ENCODE results near the gene ID3.

Gene ID3

GRCh38 chr1:23577056-23578004 lies 18.0 kb upstream of the ID3 start:
- Histone ChIP-seq H3K9me3 (ENCODE audit: control extremely low read depth in 1 of 5, control insufficient read depth in 4 of 5, insufficient read depth in 2 of 5, low read depth in 1 of 5, low read length in 4 of 5) (no peaks in the 10 kb centered on the region), H3K27ac (ENCODE audit: insufficient read depth in 1 of 2, low read depth in 1 of 2, low read length in 2 of 2, poor library complexity in 1 of 2, severe bottlenecking in 2 of 2) (peak overlapping the region in 1 of 2 experiments; percentile 20), H3K27me3 (replicated peaks in 2 of 5; ENCODE audit: control insufficient read depth in 4 of 5, insufficient read depth in 5 of 5, low read length in 4 of 5) (peaks cover 0 to 4% (median 2%) of the 10 kb centered on the region in 5 experiments), H3K4me1 (ENCODE audit: control extremely low read depth in 1 of 4, control insufficient read depth in 4 of 4, insufficient read depth in 4 of 4, low read length in 3 of 4) (peaks cover 0 to 4% (median 1%) of the 10 kb centered on the region in 4 experiments), H3K36me3 (ENCODE audit: control insufficient read depth in 4 of 4, insufficient read depth in 4 of 4, low read length in 3 of 4) (no peaks in the 10 kb centered on the region), H3K4me3 (ENCODE audit: control insufficient read depth in 1 of 7, extremely low read depth in 1 of 7, insufficient read depth in 4 of 7, low read depth in 2 of 7, low read length in 6 of 7) (no peak overlapping the region)
- ChIA-PET POLR2A (interaction anchor here (1.2 kb wide), 1 partner anchor 22 kb away, joined by 3 read pairs; no protein-coding TSS in a partner anchor), CTCF (interaction anchor here (1.1 to 1.8 kb wide), 6 partner anchors 8 to 60 kb away, joined by 3 to 5 read pairs (median 4); no protein-coding TSS in a partner anchor)
- no peak for DNase-seq
- whole genome bisulfite sequencing (ENCODE audit: insufficient coverage), result 95% methylated on average over 9 of the region's 11 CpGs

- no peak overlapping the region for H3K4me3 ChIP-seq (ENCODE audit: control insufficient read depth in 1 of 7, extremely low read depth in 1 of 7, insufficient read depth in 4 of 7, low read depth in 2 of 7, low read length in 6 of 7)
- H3K27ac ChIP-seq (ENCODE audit: insufficient read depth in 1 of 2, low read depth in 1 of 2, low read length in 2 of 2, poor library complexity in 1 of 2, severe bottlenecking in 2 of 2), result no peak overlapping the region
- H3K4me1 ChIP-seq (ENCODE audit: control extremely low read depth in 1 of 4, control insufficient read depth in 4 of 4, insufficient read depth in 4 of 4, low read length in 3 of 4), result peaks cover 0 to 4% (median 1%) of the 10 kb centered on the region in 4 experiments
- H3K36me3 ChIP-seq (ENCODE audit: control insufficient read depth in 4 of 4, insufficient read depth in 4 of 4, low read length in 3 of 4), result no peaks in the 10 kb centered on the region
- no peaks in the 10 kb centered on the region for H3K9me3 ChIP-seq (ENCODE audit: control extremely low read depth in 1 of 5, control insufficient read depth in 4 of 5, insufficient read depth in 2 of 5, low read depth in 1 of 5, low read length in 4 of 5)
- no peak for DNase-seq
- ChIA-PET CTCF (interaction anchor here (1.1 to 1.8 kb wide), 5 partner anchors 10 to 61 kb away, joined by 3 to 5 read pairs (median 5); no protein-coding TSS in a partner anchor), POLR2A (interaction anchor here (0.5 to 1.2 kb wide), 2 partner anchors 22 to 54 kb away, joined by 3 read pairs; no protein-coding TSS in a partner anchor)
- WGBS (ENCODE audit: insufficient coverage), result 100% methylated on average over 4 of the region's 7 CpGs
- peaks cover 0 to 4% (median 2%) of the 10 kb centered on the region in 5 experiments for H3K27me3 ChIP-seq (replicated peaks in 2 of 5; ENCODE audit: control insufficient read depth in 4 of 5, insufficient read depth in 5 of 5, low read length in 4 of 5)
Measured at GRCh38 chr1:23576338-23577055, 17.2 kb upstream of the ID3 start.

GRCh38 chr1:23575226-23575810 lies 16.0 kb upstream of the ID3 start:
- H3K4me1 ChIP-seq (ENCODE audit: control extremely low read depth in 1 of 4, control insufficient read depth in 4 of 4, insufficient read depth in 4 of 4, low read length in 3 of 4), result peaks cover 0 to 4% (median 1%) of the 10 kb centered on the region in 4 experiments
- DNase-seq, result no peak
- 80% methylated on average over 5 of the region's 5 CpGs for WGBS (ENCODE audit: insufficient coverage)
- H3K36me3 ChIP-seq (ENCODE audit: control insufficient read depth in 4 of 4, insufficient read depth in 4 of 4, low read length in 3 of 4), result no peaks in the 10 kb centered on the region
- no peaks in the 10 kb centered on the region for H3K9me3 ChIP-seq (ENCODE audit: control extremely low read depth in 1 of 5, control insufficient read depth in 4 of 5, insufficient read depth in 2 of 5, low read depth in 1 of 5, low read length in 4 of 5)
- H3K27ac ChIP-seq (ENCODE audit: insufficient read depth in 1 of 2, low read depth in 1 of 2, low read length in 2 of 2, poor library complexity in 1 of 2, severe bottlenecking in 2 of 2), result no peak overlapping the region
- CTCF ChIA-PET, result interaction anchor here (0.7 to 1.7 kb wide), 3 partner anchors 13 to 62 kb away, joined by 3 read pairs; no protein-coding TSS in a partner anchor
- peaks cover 0 to 12% (median 8%) of the 10 kb centered on the region in 5 experiments for H3K27me3 ChIP-seq (replicated peaks in 2 of 5; ENCODE audit: control insufficient read depth in 4 of 5, insufficient read depth in 5 of 5, low read length in 4 of 5)
- POLR2A ChIA-PET, result interaction anchor here (0.6 kb wide), 1 partner anchor 60 kb away, joined by 3 read pairs; no protein-coding TSS in a partner anchor
- H3K4me3 ChIP-seq (ENCODE audit: control insufficient read depth in 1 of 7, extremely low read depth in 1 of 7, insufficient read depth in 4 of 7, low read depth in 2 of 7, low read length in 6 of 7), result no peak overlapping the region

- H3K4me1 ChIP-seq (ENCODE audit: control extremely low read depth in 1 of 4, control insufficient read depth in 4 of 4, insufficient read depth in 4 of 4, low read length in 3 of 4), result peaks cover 0 to 4% (median 1%) of the 10 kb centered on the region in 4 experiments
- H3K27me3 ChIP-seq (replicated peaks in 2 of 5; ENCODE audit: control insufficient read depth in 4 of 5, insufficient read depth in 5 of 5, low read length in 4 of 5), result peaks cover 0 to 20% (median 12%) of the 10 kb centered on the region in 5 experiments
- CTCF ChIA-PET, result no interaction called here
- H3K9me3 ChIP-seq (ENCODE audit: control extremely low read depth in 1 of 5, control insufficient read depth in 4 of 5, insufficient read depth in 2 of 5, low read depth in 1 of 5, low read length in 4 of 5), result no peaks in the 10 kb centered on the region
- H3K36me3 ChIP-seq (ENCODE audit: control insufficient read depth in 4 of 4, insufficient read depth in 4 of 4, low read length in 3 of 4), result no peaks in the 10 kb centered on the region
- H3K27ac ChIP-seq (ENCODE audit: insufficient read depth in 1 of 2, low read depth in 1 of 2, low read length in 2 of 2, poor library complexity in 1 of 2, severe bottlenecking in 2 of 2), result no peak overlapping the region
- DNase-seq, result no peak
- POLR2A ChIA-PET, result no interaction called here
- WGBS (ENCODE audit: insufficient coverage), result 91% methylated on average over 1 of the region's 2 CpGs
- no peak overlapping the region for H3K4me3 ChIP-seq (ENCODE audit: control insufficient read depth in 1 of 7, extremely low read depth in 1 of 7, insufficient read depth in 4 of 7, low read depth in 2 of 7, low read length in 6 of 7)
Measured at GRCh38 chr1:23574265-23574754, 15.0 kb upstream of the ID3 start.

- H3K9me3 ChIP-seq (ENCODE audit: control extremely low read depth in 1 of 5, control insufficient read depth in 4 of 5, insufficient read depth in 2 of 5, low read depth in 1 of 5, low read length in 4 of 5), result no peaks in the 10 kb centered on the region
- no peak overlapping the region for H3K4me3 ChIP-seq (ENCODE audit: control insufficient read depth in 1 of 7, extremely low read depth in 1 of 7, insufficient read depth in 4 of 7, low read depth in 2 of 7, low read length in 6 of 7)
- CTCF ChIA-PET, result no interaction called here
- H3K27me3 ChIP-seq (replicated peaks in 2 of 5; ENCODE audit: control insufficient read depth in 4 of 5, insufficient read depth in 5 of 5, low read length in 4 of 5), result peaks cover 0 to 27% (median 18%) of the 10 kb centered on the region in 5 experiments
- POLR2A ChIA-PET, result no interaction called here
- no peak overlapping the region for H3K27ac ChIP-seq (ENCODE audit: insufficient read depth in 1 of 2, low read depth in 1 of 2, low read length in 2 of 2, poor library complexity in 1 of 2, severe bottlenecking in 2 of 2)
- H3K36me3 ChIP-seq (ENCODE audit: control insufficient read depth in 4 of 4, insufficient read depth in 4 of 4, low read length in 3 of 4), result no peaks in the 10 kb centered on the region
- peaks cover 0 to 4% (median 1%) of the 10 kb centered on the region in 4 experiments for H3K4me1 ChIP-seq (ENCODE audit: control extremely low read depth in 1 of 4, control insufficient read depth in 4 of 4, insufficient read depth in 4 of 4, low read length in 3 of 4)
- no peak for DNase-seq
- WGBS (ENCODE audit: insufficient coverage), result 100% methylated on average over 1 of the region's 4 CpGs
Measured at GRCh38 chr1:23573574-23574182, 14.4 kb upstream of the ID3 start.

GRCh38 chr1:23571465-23571864 lies 12.2 kb upstream of the ID3 start:
- Histone ChIP-seq H3K27me3 (replicated peaks in 2 of 5; ENCODE audit: control insufficient read depth in 4 of 5, insufficient read depth in 5 of 5, low read length in 4 of 5) (peaks cover 0 to 45% (median 24%) of the 10 kb centered on the region in 5 experiments), H3K9me3 (ENCODE audit: control extremely low read depth in 1 of 5, control insufficient read depth in 4 of 5, insufficient read depth in 2 of 5, low read depth in 1 of 5, low read length in 4 of 5) (no peaks in the 10 kb centered on the region), H3K27ac (ENCODE audit: insufficient read depth in 1 of 2, low read depth in 1 of 2, low read length in 2 of 2, poor library complexity in 1 of 2, severe bottlenecking in 2 of 2) (no peak overlapping the region), H3K4me1 (ENCODE audit: control extremely low read depth in 1 of 4, control insufficient read depth in 4 of 4, insufficient read depth in 4 of 4, low read length in 3 of 4) (peaks cover 0 to 18% (median 11%) of the 10 kb centered on the region in 4 experiments), H3K4me3 (ENCODE audit: control insufficient read depth in 1 of 7, extremely low read depth in 1 of 7, insufficient read depth in 4 of 7, low read depth in 2 of 7, low read length in 6 of 7) (no peak overlapping the region), H3K36me3 (ENCODE audit: control insufficient read depth in 4 of 4, insufficient read depth in 4 of 4, low read length in 3 of 4) (no peaks in the 10 kb centered on the region)
- DNase-seq, result no peak
- ChIA-PET POLR2A (no interaction called here), CTCF (interaction anchor here (0.8 to 3.6 kb wide), 5 partner anchors 12 to 66 kb away, joined by 3 to 10 read pairs (median 3); partner anchors contain the start of gene ID3)
- no CpG with 5 or more reads among the region's 3 CpGs for WGBS (ENCODE audit: insufficient coverage)

Measured in common myeloid progenitor, CD34-positive (primary cell).